ENCODE measurements around the gene SLC5A9. TPM values are rescaled to one million over a fixed set of nuclear protein-coding genes. Genes with fewer than 3 reads are reported as not detected.
A peak's percentile ranks its signal among the peaks of the same experiment; 100 is the strongest.

Gene SLC5A9
- polyA plus RNA-seq, 6 donors from 2014 or later: 0.77 to 1.5 (median 1.0) TPM; not detected in 2

- no peaks in the 10 kb centered on the region for H3K36me3 Mint-ChIP-seq
- no peak for ATAC-seq (ENCODE audit: low read depth in 2 of 2)
- H3K27me3 Mint-ChIP-seq: peaks cover 5 to 28% (median 27%) of the 10 kb centered on the region in 3 donors
Measured at GRCh38 chr1:48216941-48217340, 5.6 kb upstream of the SLC5A9 start.

GRCh38 chr1:48217856-48218255, 4.7 kb upstream of the SLC5A9 start:
- no peaks in the 10 kb centered on the region for H3K36me3 Mint-ChIP-seq
- peaks cover 0 to 2% (median 0%) of the 10 kb centered on the region in 7 donors for H3K9me3 Mint-ChIP-seq
- H3K27me3 Mint-ChIP-seq: peaks cover 5 to 29% (median 22%) of the 10 kb centered on the region in 3 donors
- ATAC-seq (ENCODE audit: low read depth in 2 of 2) (no peak), DNase-seq (no peak)
- no peaks in the 10 kb centered on the region for H3K4me1 Mint-ChIP-seq
- H3K4me3 Mint-ChIP-seq: no peak overlapping the region
- H3K27ac Mint-ChIP-seq: peak overlapping the region in 1 of 6 donors; percentile 45

More at GRCh38 chr1:48216941-48217340, 5.6 kb upstream of the SLC5A9 start:
- DNase-seq: no peak
- no peak overlapping the region for H3K4me3 Mint-ChIP-seq
- H3K4me1 Mint-ChIP-seq: no peaks in the 10 kb centered on the region
- no peak overlapping the region for H3K27ac Mint-ChIP-seq
- H3K9me3 Mint-ChIP-seq: peaks cover 0 to 2% (median 0%) of the 10 kb centered on the region in 7 donors

GRCh38 chr1:48219803-48220202, 2.7 kb upstream of the SLC5A9 start:
- peaks cover 0 to 2% (median 0%) of the 10 kb centered on the region in 7 donors for H3K9me3 Mint-ChIP-seq
- no peaks in the 10 kb centered on the region for H3K36me3 Mint-ChIP-seq
- H3K27ac Mint-ChIP-seq: no peak overlapping the region
- ATAC-seq (ENCODE audit: low read depth in 2 of 2) (no peak), DNase-seq (no peak)
- peaks cover 0 to 14% (median 6%) of the 10 kb centered on the region in 3 donors for H3K27me3 Mint-ChIP-seq
- no peak overlapping the region for H3K4me3 Mint-ChIP-seq
- H3K4me1 Mint-ChIP-seq: no peaks in the 10 kb centered on the region

- no peak for ATAC-seq (ENCODE audit: low read depth in 2 of 2)
- H3K4me3 Mint-ChIP-seq: no peak overlapping the region
- peaks cover 0 to 6% (median 6%) of the 10 kb centered on the region in 3 donors for H3K27me3 Mint-ChIP-seq
- H3K27ac Mint-ChIP-seq: peak overlapping the region in 1 of 6 donors; percentile 7
- H3K36me3 Mint-ChIP-seq: no peaks in the 10 kb centered on the region
- peaks cover 0 to 4% (median 0%) of the 10 kb centered on the region in 3 donors for H3K4me1 Mint-ChIP-seq
- no peak for DNase-seq
- H3K9me3 Mint-ChIP-seq: peaks cover 0 to 2% (median 0%) of the 10 kb centered on the region in 7 donors
Measured at GRCh38 chr1:48221122-48221521, 1.4 kb upstream of the SLC5A9 start.

GRCh38 chr1:48221657-48222056, 859 bp upstream of the SLC5A9 start:
- Mint-ChIP-seq H3K4me3 (no peak overlapping the region), H3K27me3 (peaks cover 0 to 6% (median 5%) of the 10 kb centered on the region in 3 donors), H3K27ac (peak overlapping the region in 1 of 6 donors; percentile 18), H3K4me1 (peaks cover 0 to 4% (median 0%) of the 10 kb centered on the region in 3 donors), H3K9me3 (peaks cover 0 to 2% (median 0%) of the 10 kb centered on the region in 7 donors), H3K36me3 (no peaks in the 10 kb centered on the region)
- ATAC-seq (ENCODE audit: low read depth in 2 of 2) (no peak), DNase-seq (no peak)

GRCh38 chr1:48223366-48224240, 1.1 kb downstream of the SLC5A9 start:
- H3K27me3 Mint-ChIP-seq: peaks cover 0 to 6% (median 0%) of the 10 kb centered on the region in 3 donors
- H3K4me3 Mint-ChIP-seq: peak overlapping the region in 1 of 8 donors; percentile 36
- peak overlapping the region in 2 of 6 donors; percentile 5 to 45 for H3K27ac Mint-ChIP-seq
- peaks cover 4 to 8% (median 5%) of the 10 kb centered on the region in 3 donors for H3K4me1 Mint-ChIP-seq
- no peaks in the 10 kb centered on the region for H3K36me3 Mint-ChIP-seq
- no peak for DNase-seq
- no peak for ATAC-seq (ENCODE audit: low read depth in 2 of 2)
- peaks cover 0 to 2% (median 0%) of the 10 kb centered on the region in 7 donors for H3K9me3 Mint-ChIP-seq

- DNase-seq (no peak), ATAC-seq (ENCODE audit: low read depth in 2 of 2) (no peak)
- Mint-ChIP-seq H3K4me1 (peaks cover 5 to 15% (median 12%) of the 10 kb centered on the region in 3 donors), H3K4me3 (no peak overlapping the region), H3K27me3 (peaks cover 0 to 6% (median 0%) of the 10 kb centered on the region in 3 donors), H3K27ac (peak overlapping the region in 1 of 6 donors; percentile 73), H3K36me3 (no peaks in the 10 kb centered on the region), H3K9me3 (peaks cover 0 to 2% (median 0%) of the 10 kb centered on the region in 7 donors)
Measured at GRCh38 chr1:48224791-48225190, 2.3 kb downstream of the SLC5A9 start.

GRCh38 chr1:48225579-48225978, 3.1 kb downstream of the SLC5A9 start:
- no peaks in the 10 kb centered on the region for H3K36me3 Mint-ChIP-seq
- no peak overlapping the region for H3K4me3 Mint-ChIP-seq
- H3K4me1 Mint-ChIP-seq: peaks cover 12 to 20% (median 13%) of the 10 kb centered on the region in 3 donors
- ATAC-seq (ENCODE audit: low read depth in 2 of 2): no peak
- peak overlapping the region in 3 of 6 donors; percentile 0 to 53 (median 3) for H3K27ac Mint-ChIP-seq
- peaks cover 0 to 9% (median 5%) of the 10 kb centered on the region in 3 donors for H3K27me3 Mint-ChIP-seq
- no peak for DNase-seq
- no peaks in the 10 kb centered on the region for H3K9me3 Mint-ChIP-seq

GRCh38 chr1:48227165-48228013, 4.9 kb downstream of the SLC5A9 start:
- Mint-ChIP-seq H3K27ac (no peak overlapping the region), H3K36me3 (no peaks in the 10 kb centered on the region), H3K4me1 (peaks cover 15 to 20% (median 16%) of the 10 kb centered on the region in 3 donors), H3K4me3 (no peak overlapping the region), H3K9me3 (no peaks in the 10 kb centered on the region), H3K27me3 (peaks cover 0 to 12% (median 10%) of the 10 kb centered on the region in 3 donors)
- ATAC-seq (ENCODE audit: low read depth in 2 of 2) (peak; percentile 82 to 85), DNase-seq (peak; percentile 19)

- no peak for DNase-seq
- H3K36me3 Mint-ChIP-seq: no peaks in the 10 kb centered on the region
- peak overlapping the region in 2 of 6 donors; percentile 72 to 77 for H3K27ac Mint-ChIP-seq
- peak overlapping the region in 1 of 8 donors; percentile 9 for H3K4me3 Mint-ChIP-seq
- no peak for ATAC-seq (ENCODE audit: low read depth in 2 of 2)
- peaks cover 0 to 17% (median 8%) of the 10 kb centered on the region in 3 donors for H3K27me3 Mint-ChIP-seq
- no peaks in the 10 kb centered on the region for H3K9me3 Mint-ChIP-seq
- H3K4me1 Mint-ChIP-seq: peaks cover 15 to 22% (median 20%) of the 10 kb centered on the region in 3 donors
Measured at GRCh38 chr1:48228156-48228555, 5.6 kb downstream of the SLC5A9 start.

GRCh38 chr1:48229317-48229716, 6.8 kb downstream of the SLC5A9 start:
- Mint-ChIP-seq H3K4me3 (no peak overlapping the region), H3K27me3 (peaks cover 0 to 17% (median 8%) of the 10 kb centered on the region in 3 donors), H3K9me3 (no peaks in the 10 kb centered on the region), H3K36me3 (no peaks in the 10 kb centered on the region), H3K4me1 (peaks cover 15 to 22% (median 20%) of the 10 kb centered on the region in 3 donors), H3K27ac (peak overlapping the region in 4 of 6 donors; percentile 23 to 91 (median 60))
- ATAC-seq (ENCODE audit: low read depth in 2 of 2) (peak; percentile 30 to 45), DNase-seq (no peak)

GRCh38 chr1:48230236-48230635, 7.7 kb downstream of the SLC5A9 start:
- H3K9me3 Mint-ChIP-seq: no peaks in the 10 kb centered on the region
- ATAC-seq (ENCODE audit: low read depth in 2 of 2) (no peak), DNase-seq (no peak)
- H3K27ac Mint-ChIP-seq: peak overlapping the region in 3 of 6 donors; percentile 7 to 86 (median 67)
- H3K4me1 Mint-ChIP-seq: peaks cover 15 to 24% (median 20%) of the 10 kb centered on the region in 3 donors
- H3K4me3 Mint-ChIP-seq: no peak overlapping the region
- peaks cover 0 to 17% (median 8%) of the 10 kb centered on the region in 3 donors for H3K27me3 Mint-ChIP-seq
- no peaks in the 10 kb centered on the region for H3K36me3 Mint-ChIP-seq

GRCh38 chr1:48232722-48233121, 10.2 kb downstream of the SLC5A9 start:
- Mint-ChIP-seq H3K9me3 (no peaks in the 10 kb centered on the region), H3K36me3 (no peaks in the 10 kb centered on the region), H3K27me3 (peaks cover 0 to 17% (median 8%) of the 10 kb centered on the region in 3 donors), H3K27ac (peak overlapping the region in 2 of 6 donors; percentile 69 to 78), H3K4me3 (no peak overlapping the region), H3K4me1 (peaks cover 15 to 24% (median 16%) of the 10 kb centered on the region in 3 donors)
- no peak for ATAC-seq (ENCODE audit: low read depth in 2 of 2)
- DNase-seq: no peak
